HCT116 (cell line): ENCODE results near the gene SH3BGRL3. TPM values are rescaled to one million over a fixed set of nuclear protein-coding genes. Genes with fewer than 3 reads are reported as not detected.

Experiments
- ATAC-seq: fragments of 200-7000 bp; cut with Tn5 transposase; 2 replicates; pipeline ENCODE4 v1.9.1; 2020; ENCODE audit warnings: mild to moderate bottlenecking, moderate library complexity
- BruUV-seq: library from RNA; stranded (reverse); fragments of 400-500 nt; replicated peaks from 2 replicates; lab custom pipeline; 2021; lab: Mats Ljungman, UMichigan
- CTCF ChIA-PET: fragments of 300-600 bp; sonication (Branson Sonifier 250); formaldehyde crosslinking; loops from one replicate; lab custom pipeline; 2021; ENCODE audit warnings: antibody characterized with exemption; lab: Charles Lee
- POLR2A ChIA-PET: fragments of 300-600, 350-600 bp; sonication (Branson Sonifier 250); formaldehyde crosslinking; loops from one replicate; lab custom pipeline; 2021; ENCODE audit warnings: antibody characterized with exemption; lab: Charles Lee
- RAD21 ChIA-PET, 2 experiments: fragments of 300-600 bp; sonication (Branson Sonifier 250); formaldehyde crosslinking; loops; one replicate each; lab custom pipeline; 2023; ENCODE audit warnings: low total read pairs in 2 of 2; ENCODE audit not compliant: uncharacterized antibody in 2 of 2, unreplicated experiment in 2 of 2, low non-redundant PET in 1 of 2; lab: Charles Lee
- DNase-seq: peaks from one replicate; pipeline ENCODE4 v3.0.0-alpha.2; 2010; ENCODE audit warnings: low read depth, low spot score
- H2AFZ ChIP-seq: fragments of 200-600 bp; shearing (Covaris generic), sonication (generic); 2 replicates; pipeline ENCODE4 v1.6.1; 2017; ENCODE audit warnings: low read depth, mixed run types, mixed read lengths, antibody characterized with exemption, low read length; ENCODE audit not compliant: poor library complexity, severe bottlenecking
- H3K27ac ChIP-seq: 2 replicates; pipeline ENCODE4 v1.5.1; 2012; ENCODE audit warnings: low read depth, low read length
- H3K27me3 ChIP-seq: fragments of 200-600 bp; sonication (generic); 2 replicates; pipeline ENCODE4 v1.6.1; 2016; ENCODE audit warnings: mixed run types, low read length, mixed read lengths; ENCODE audit not compliant: insufficient read depth
- H3K36me3 ChIP-seq, 2 experiments: fragments of 200-500 bp in 1 of 2; fragments of 200-600 bp in 1 of 2; sonication (Bioruptor generic) in 1 of 2; sonication (generic) in 1 of 2; 2 replicates each; pipeline versions ENCODE4 v1.5.1 to v1.6.1; 2014 to 2016; ENCODE audit warnings: low read length in 2 of 2, inconsistent platforms in 1 of 2, mixed read lengths in 1 of 2, mixed run types in 1 of 2; ENCODE audit not compliant: insufficient read depth in 2 of 2, control insufficient read depth in 1 of 2
- H3K4me1 ChIP-seq, 2 experiments: fragments of 200-600 bp in 1 of 2; sonication (generic) in 1 of 2; 2 replicates each; pipeline versions ENCODE4 v1.5.1 to v1.6.1; 2012 to 2017; ENCODE audit warnings: low read length in 2 of 2, inconsistent platforms in 1 of 2, mild to moderate bottlenecking in 1 of 2, mixed read lengths in 1 of 2, mixed run types in 1 of 2, moderate library complexity in 1 of 2; ENCODE audit not compliant: insufficient read depth in 2 of 2, control insufficient read depth in 1 of 2
- H3K4me2 ChIP-seq: fragments of 200-600 bp; sonication (generic); 2 replicates; pipeline ENCODE4 v1.6.1; 2017; ENCODE audit warnings: mixed run types, low read length, mixed read lengths
- H3K4me3 ChIP-seq, 2 experiments: fragments of 200-600 bp in 1 of 2; sonication (generic) in 1 of 2; replicated peaks in 1 of 2; 2 replicates each; pipeline ENCODE4 v1.5.1; 2011 to 2016; ENCODE audit warnings: low read length in 2 of 2, control low read depth in 1 of 2, low read depth in 1 of 2, mild to moderate bottlenecking in 1 of 2, mixed read lengths in 1 of 2, mixed run types in 1 of 2
- H3K79me2 ChIP-seq: fragments of 200-600 bp; sonication (generic); 2 replicates; pipeline ENCODE4 v1.6.1; 2017; ENCODE audit warnings: mild to moderate bottlenecking, mixed run types, low read length, moderate library complexity, mixed read lengths; ENCODE audit not compliant: insufficient read depth
- H3K9ac ChIP-seq: fragments of 200-600 bp; sonication (generic); 2 replicates; pipeline ENCODE4 v1.6.1; 2016; ENCODE audit warnings: low read length, mixed read lengths
- H3K9me2 ChIP-seq: fragments of 200-600 bp; sonication (generic), shearing (Covaris generic); 2 replicates; pipeline ENCODE4 v1.6.1; 2017; ENCODE audit warnings: mixed run types, mild to moderate bottlenecking, moderate library complexity; ENCODE audit not compliant: insufficient read depth
- H3K9me3 ChIP-seq, 2 experiments: fragments of 200-500 bp in 1 of 2; fragments of 200-600 bp in 1 of 2; sonication (Bioruptor generic) in 1 of 2; sonication (generic) in 1 of 2; 2 replicates each; pipeline ENCODE4 v1.6.1; 2014 to 2017; ENCODE audit warnings: low read length in 2 of 2, mixed read lengths in 2 of 2, inconsistent platforms in 1 of 2, low read depth in 1 of 2, mild to moderate bottlenecking in 1 of 2, mixed run types in 1 of 2, moderate library complexity in 1 of 2; ENCODE audit not compliant: control insufficient read depth in 1 of 2, insufficient read depth in 1 of 2
- H4K20me1 ChIP-seq: fragments of 200-600 bp; sonication (generic), shearing (Covaris generic); 2 replicates; pipeline ENCODE4 v1.6.1; 2017; ENCODE audit warnings: mixed run types, mild to moderate bottlenecking, moderate library complexity; ENCODE audit not compliant: insufficient read depth
- CEBPB ChIP-seq: IDR thresholded peaks from 2 replicates; pipeline ENCODE4 v1.6.1; 2012; ENCODE audit warnings: low read depth
- CTCF ChIP-seq, 3 experiments: fragments of 200-600 bp in 1 of 3; sonication (generic) in 1 of 3; IDR thresholded peaks in 2 of 3; conservative IDR thresholded peaks in 1 of 3; 2 replicates each; pipeline ENCODE4 v1.5.1; 2012 to 2017; ENCODE audit warnings: low read depth in 2 of 3, low read length in 2 of 3, antibody characterized with exemption in 1 of 3, borderline replicate concordance in 1 of 3, control low read depth in 1 of 3, mild to moderate bottlenecking in 1 of 3, mixed read lengths in 1 of 3, mixed run types in 1 of 3, moderate library complexity in 1 of 3; ENCODE audit not compliant: insufficient read depth in 1 of 3
- ELF1 ChIP-seq: IDR thresholded peaks from 2 replicates; pipeline ENCODE4 v1.6.1; 2012; ENCODE audit warnings: low read depth, borderline replicate concordance
- EZH2phosphoT487 ChIP-seq: fragments of 200-600 bp; IDR thresholded peaks from 2 replicates; pipeline ENCODE4 v1.6.1; 2018; ENCODE audit warnings: antibody characterized with exemption, borderline replicate concordance
- JUND ChIP-seq: IDR thresholded peaks from 2 replicates; pipeline ENCODE4 v1.6.1; 2012
- RAD21 ChIP-seq: IDR thresholded peaks from 2 replicates; pipeline ENCODE4 v1.6.1; 2012; ENCODE audit warnings: low read depth, mild to moderate bottlenecking
- SIN3A ChIP-seq: IDR thresholded peaks from 2 replicates; pipeline ENCODE4 v1.6.1; 2012; ENCODE audit warnings: low read depth
- intact Hi-C: fragments of 100-400 bp; cut with micrococcal nuclease; formaldehyde crosslinking; loops from 2 replicates; pipeline ENCODE4 v1.10.0; 2022
- total RNA-seq: library from RNA; stranded (reverse); gene quantifications from one replicate; pipeline ENCODE4 v1.2.1, GENCODE V29; 2021; ENCODE audit not compliant: unreplicated experiment

Gene SH3BGRL3
- total RNA-seq, 1 experiment from 2014 or later: 112 TPM

- Histone ChIP-seq H3K9ac (no peak overlapping the region), H2AFZ (no peak overlapping the region), H3K4me1 (peaks cover 14 to 25% of the 10 kb centered on the region in 2 experiments), H3K79me2 (no peaks in the 10 kb centered on the region), H3K4me2 (no peak overlapping the region), H3K9me3 (no peaks in the 10 kb centered on the region), H3K9me2 (no peaks in the 10 kb centered on the region), H3K36me3 (no peaks in the 10 kb centered on the region), H3K27me3 (no peaks in the 10 kb centered on the region), H3K27ac (no peak overlapping the region), H3K4me3 (no peak overlapping the region), H4K20me1 (no peaks in the 10 kb centered on the region)
- TF ChIP-seq CTCF (IDR thresholded peaks at IDR 0.05 in 2 of 3, conservative IDR thresholded peaks at IDR 0.05 in 1 of 3; ENCODE audit: borderline replicate concordance in 1 of 3, insufficient read depth in 1 of 3, low read depth in 2 of 3, low read length in 2 of 3) (no peak), JUND (no peak), SIN3A (no peak), RAD21 (no peak), EZH2phosphoT487 (no peak), CEBPB (no peak), ELF1 (no peak)
- intact Hi-C loops: no loop called here
- DNase-seq (no peak), ATAC-seq (no peak)
- ChIA-PET POLR2A (no interaction called here), RAD21 (no interaction called here), CTCF (interaction anchor here (2.3 kb wide), 1 partner anchor 128 kb away, joined by 7 read pairs; no protein-coding TSS in a partner anchor)
- no TSS peak for BruUV-seq
Observed at GRCh38 chr1:26289158-26290059, 9.5 kb downstream of the SH3BGRL3 start.
